Ascending aorta (tissue), 2 donors: ENCODE data around the gene APP. TPM values are rescaled to one million over a fixed set of nuclear protein-coding genes. Genes with fewer than 3 reads are reported as not detected.

Source experiments
- DNase-seq, 2 donors: peaks; one replicate each; pipeline ENCODE4 v3.0.0-alpha.2; 2019; ENCODE audit warnings: low spot score in 2 of 2
- H3K27ac ChIP-seq, 2 donors: fragments of 200-600 bp; sonication (generic); one replicate each; pipeline ENCODE4 v1.5.1; 2016 to 2017; ENCODE audit warnings: mild to moderate bottlenecking in 1 of 2
- H3K27me3 ChIP-seq: fragments of 200-600 bp; sonication (generic); one replicate; pipeline ENCODE4 v1.5.1; 2017
- H3K36me3 ChIP-seq, 2 donors: fragments of 200-600 bp; sonication (generic); one replicate each; pipeline ENCODE4 v1.5.1; 2016
- H3K4me1 ChIP-seq, 2 donors: fragments of 200-600 bp; sonication (generic); one replicate each; pipeline ENCODE4 v1.5.1; 2016 to 2017; ENCODE audit warnings: mild to moderate bottlenecking in 1 of 2
- H3K4me3 ChIP-seq, 2 donors: fragments of 200-600 bp; sonication (generic); one replicate each; pipeline ENCODE4 v1.5.1; 2016 to 2017; ENCODE audit warnings: mild to moderate bottlenecking in 1 of 2
- H3K9me3 ChIP-seq, 2 donors: fragments of 200-600 bp; sonication (generic); one replicate each; pipeline ENCODE4 v1.5.1; 2016
- intact Hi-C: fragments of 100-400 bp; cut with DNase I; formaldehyde crosslinking; loops from one replicate; pipeline ENCODE4 v1.15.1; 2023
- total RNA-seq: library from RNA; depleted of rRNA; stranded (reverse); fragments of >200 nt; gene quantifications from one replicate; pipeline ENCODE4 v1.1.0, GENCODE V29; 2016
- TF ChIP-seq, protein P1 (sequence below), 3 experiments: fragments of 200-600 bp in 2 of 3; fragments of 450-650 bp in 1 of 3; sonication (generic) in 2 of 3; IDR thresholded peaks; one replicate each; pipeline ENCODE4 v1.5.1; 2016 to 2019; ENCODE audit warnings: antibody characterized with exemption in 3 of 3, mild to moderate bottlenecking in 1 of 3, moderate library complexity in 1 of 3

APP gene
- total RNA-seq, 1 donor from 2014 or later, result 350 TPM

DNA sequence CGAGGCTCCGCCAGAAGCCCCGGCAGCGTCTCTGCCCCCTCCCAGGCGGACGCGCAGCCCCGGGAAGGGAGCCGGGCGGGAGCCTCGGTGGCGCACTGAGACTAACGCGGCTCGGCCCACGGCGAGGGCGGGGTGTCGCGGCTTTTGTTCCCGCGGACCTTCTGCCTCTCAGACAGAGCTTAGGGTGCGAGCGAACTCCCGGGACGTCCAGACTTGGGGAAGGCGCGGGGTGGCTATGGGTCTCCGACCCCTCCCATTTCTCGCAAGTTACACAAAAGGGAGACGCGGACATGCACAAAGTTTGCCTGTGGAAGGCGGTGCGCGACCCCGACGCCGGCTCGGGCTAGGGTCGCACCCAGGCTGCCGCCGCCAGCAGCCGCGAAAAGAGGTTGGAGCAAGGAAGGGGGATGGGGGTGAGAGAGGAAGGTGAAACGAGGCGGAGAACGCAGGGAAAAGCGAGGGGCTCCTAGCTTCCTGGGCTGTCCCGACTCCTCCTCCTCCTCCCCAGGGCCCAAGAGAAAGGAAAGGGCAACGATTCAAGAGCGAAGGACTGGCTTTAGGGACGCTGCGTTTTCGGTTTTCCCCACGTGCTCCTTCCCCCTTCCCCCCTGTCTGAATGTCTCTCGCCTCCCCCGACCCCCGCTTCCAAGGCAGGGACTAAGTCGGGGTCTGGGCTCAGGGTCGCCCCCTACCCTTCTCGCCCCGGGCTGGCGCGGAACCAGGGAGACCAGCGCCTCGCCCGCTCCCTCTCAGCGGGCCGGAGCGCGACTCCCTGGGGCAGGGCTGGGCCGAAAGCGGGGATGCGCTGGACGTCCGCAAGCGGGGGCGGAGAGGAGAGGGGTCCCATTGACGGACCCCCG is 729 bp downstream of the APP start:
- DNase-seq, result peak in 1 of 2 donors; percentile 76
- no peaks in the 10 kb centered on the region for H3K9me3 ChIP-seq
- intact Hi-C loops, result loop anchor here (1.0 to 10.0 kb wide), 6 partner anchors 21 to 675 kb away; partner anchors contain the start of gene ADAMTS1
- no peaks in the 10 kb centered on the region for H3K27me3 ChIP-seq
- TF ChIP-seq, protein P1, sequence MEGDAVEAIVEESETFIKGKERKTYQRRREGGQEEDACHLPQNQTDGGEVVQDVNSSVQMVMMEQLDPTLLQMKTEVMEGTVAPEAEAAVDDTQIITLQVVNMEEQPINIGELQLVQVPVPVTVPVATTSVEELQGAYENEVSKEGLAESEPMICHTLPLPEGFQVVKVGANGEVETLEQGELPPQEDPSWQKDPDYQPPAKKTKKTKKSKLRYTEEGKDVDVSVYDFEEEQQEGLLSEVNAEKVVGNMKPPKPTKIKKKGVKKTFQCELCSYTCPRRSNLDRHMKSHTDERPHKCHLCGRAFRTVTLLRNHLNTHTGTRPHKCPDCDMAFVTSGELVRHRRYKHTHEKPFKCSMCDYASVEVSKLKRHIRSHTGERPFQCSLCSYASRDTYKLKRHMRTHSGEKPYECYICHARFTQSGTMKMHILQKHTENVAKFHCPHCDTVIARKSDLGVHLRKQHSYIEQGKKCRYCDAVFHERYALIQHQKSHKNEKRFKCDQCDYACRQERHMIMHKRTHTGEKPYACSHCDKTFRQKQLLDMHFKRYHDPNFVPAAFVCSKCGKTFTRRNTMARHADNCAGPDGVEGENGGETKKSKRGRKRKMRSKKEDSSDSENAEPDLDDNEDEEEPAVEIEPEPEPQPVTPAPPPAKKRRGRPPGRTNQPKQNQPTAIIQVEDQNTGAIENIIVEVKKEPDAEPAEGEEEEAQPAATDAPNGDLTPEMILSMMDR (IDR thresholded peaks at IDR 0.05), result no peak
- H3K4me1 ChIP-seq, result peaks cover 0 to 10% of the 10 kb centered on the region in 2 donors
- H3K27ac ChIP-seq, result peak overlapping the region; percentile 82 to 84
- no peaks in the 10 kb centered on the region for H3K36me3 ChIP-seq
- peak overlapping the region; percentile 96 to 98 for H3K4me3 ChIP-seq

DNA sequence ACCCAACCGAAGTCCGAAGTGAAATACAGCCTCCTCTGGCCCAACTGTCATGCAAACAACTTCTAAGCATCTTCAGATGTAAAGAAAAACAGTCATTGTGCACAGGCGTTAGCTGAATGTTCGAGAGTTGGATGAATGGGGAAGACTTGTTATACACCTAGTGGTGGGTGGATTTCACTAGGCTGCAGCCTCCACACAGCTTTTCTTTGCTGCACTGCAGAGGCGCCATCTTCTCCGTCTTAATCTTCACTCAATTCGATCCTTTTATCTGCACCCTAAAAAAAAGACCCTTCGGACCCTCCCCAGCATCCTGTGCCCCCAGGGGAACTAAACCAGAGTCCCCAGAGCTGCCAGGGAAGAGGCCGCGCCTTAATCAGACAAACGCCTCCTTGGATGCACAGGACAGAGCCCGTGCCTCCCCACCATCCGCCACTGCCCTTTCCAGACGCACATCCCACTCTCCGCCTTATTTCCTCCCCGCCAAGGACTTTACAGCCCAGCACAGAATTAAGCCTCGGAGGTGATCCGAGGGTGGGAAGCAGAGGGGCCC is 1.4 kb downstream of the APP start:
- no peaks in the 10 kb centered on the region for H3K9me3 ChIP-seq
- H3K4me3 ChIP-seq, result peak overlapping the region; percentile 96 to 98
- H3K27me3 ChIP-seq, result no peaks in the 10 kb centered on the region
- H3K4me1 ChIP-seq, result peaks cover 0 to 10% of the 10 kb centered on the region in 2 donors
- H3K27ac ChIP-seq, result peak overlapping the region; percentile 82 to 84
- no peaks in the 10 kb centered on the region for H3K36me3 ChIP-seq
- intact Hi-C loops, result no loop called here
- TF ChIP-seq, protein P1 (IDR thresholded peaks at IDR 0.05), result peak in 1 of 3 experiments; percentile 52
- DNase-seq, result peak in 1 of 2 donors; percentile 69

DNA sequence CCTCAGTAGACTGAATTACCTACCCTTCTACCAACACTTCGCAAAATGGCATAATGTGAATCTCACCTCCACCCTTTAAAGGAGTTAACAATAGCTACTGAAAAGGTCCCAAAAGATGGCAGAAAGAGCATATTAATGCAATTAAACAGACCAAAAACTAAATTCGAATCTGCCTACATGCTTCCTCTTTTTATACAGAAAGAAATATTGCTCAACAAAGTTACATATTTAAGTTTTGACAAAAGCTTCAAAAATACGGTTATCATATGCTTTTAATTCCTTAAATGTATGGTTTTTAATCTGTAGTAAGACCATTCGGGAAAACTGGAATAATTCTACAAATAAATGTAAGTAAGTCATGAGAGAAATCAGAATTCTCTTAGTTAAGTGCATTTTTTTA is 2.2 kb downstream of the APP start:
- H3K36me3 ChIP-seq, result no peaks in the 10 kb centered on the region
- no peak for DNase-seq
- TF ChIP-seq, protein P1 (IDR thresholded peaks at IDR 0.05), result no peak
- peaks cover 0 to 10% of the 10 kb centered on the region in 2 donors for H3K4me1 ChIP-seq
- H3K4me3 ChIP-seq, result peak overlapping the region; percentile 96 to 98
- no peaks in the 10 kb centered on the region for H3K27me3 ChIP-seq
- intact Hi-C loops, result no loop called here
- H3K9me3 ChIP-seq, result no peaks in the 10 kb centered on the region
- H3K27ac ChIP-seq, result peak overlapping the region in 1 of 2 donors; percentile 82

DNA sequence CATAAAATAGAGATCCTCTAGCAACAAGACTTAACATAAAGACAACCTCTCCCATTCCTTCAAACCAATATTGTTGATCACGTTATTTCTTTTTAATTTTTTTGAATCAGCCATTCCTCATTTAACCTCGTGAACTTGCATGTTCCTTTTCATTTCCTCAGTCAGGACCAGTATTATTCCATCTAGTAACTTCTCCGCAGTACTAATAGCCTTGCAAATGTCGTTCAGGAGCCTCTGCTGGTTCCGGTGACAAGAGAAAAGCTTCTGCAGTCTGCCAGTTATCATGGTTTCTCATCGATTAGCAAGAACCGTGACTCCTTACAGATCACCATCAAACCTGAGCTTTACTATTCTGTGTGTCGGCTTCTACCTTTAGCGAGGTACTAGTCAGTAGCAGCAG is 3.0 kb downstream of the APP start:
- Histone ChIP-seq H3K4me3 (peak overlapping the region in 1 of 2 donors; percentile 7), H3K4me1 (peaks cover 0 to 10% of the 10 kb centered on the region in 2 donors), H3K9me3 (no peaks in the 10 kb centered on the region), H3K27me3 (no peaks in the 10 kb centered on the region), H3K36me3 (no peaks in the 10 kb centered on the region), H3K27ac (no peak overlapping the region)
- TF ChIP-seq, protein P1 (IDR thresholded peaks at IDR 0.05), result no peak
- intact Hi-C loops, result no loop called here
- DNase-seq, result no peak

- intact Hi-C loops, result no loop called here
- H3K36me3 ChIP-seq, result no peaks in the 10 kb centered on the region
- H3K9me3 ChIP-seq, result no peaks in the 10 kb centered on the region
- TF ChIP-seq, protein P1 (IDR thresholded peaks at IDR 0.05), result no peak
- no peaks in the 10 kb centered on the region for H3K27me3 ChIP-seq
- no peak for DNase-seq
- no peak overlapping the region for H3K27ac ChIP-seq
- H3K4me1 ChIP-seq, result peaks cover 0 to 10% of the 10 kb centered on the region in 2 donors
- no peak overlapping the region for H3K4me3 ChIP-seq
Observed at GRCh38 chr21:26165331-26165730, 5.2 kb downstream of the APP start.
